GM21619 (cell line): Measurements from ENCODE around the gene SCFD2.
"Not testable (repeated sequence)": the region's sequence is repeated elsewhere in the genome, so short reads cannot be mapped to it uniquely, and the experiment has no call there.

Experiments
- ATAC-seq: cut with Tn5 transposase; IDR thresholded peaks from one replicate; pipeline ENCODE4 v1.9.1; 2021; ENCODE audit not compliant: unreplicated experiment

SCFD2 gene

GRCh38 chr4:53365486-53366300, at the start of gene SCFD2:
Gene SCFD2 (minus strand): TSS chr4:53366061.
- peak; percentile 96 for ATAC-seq

DNA sequence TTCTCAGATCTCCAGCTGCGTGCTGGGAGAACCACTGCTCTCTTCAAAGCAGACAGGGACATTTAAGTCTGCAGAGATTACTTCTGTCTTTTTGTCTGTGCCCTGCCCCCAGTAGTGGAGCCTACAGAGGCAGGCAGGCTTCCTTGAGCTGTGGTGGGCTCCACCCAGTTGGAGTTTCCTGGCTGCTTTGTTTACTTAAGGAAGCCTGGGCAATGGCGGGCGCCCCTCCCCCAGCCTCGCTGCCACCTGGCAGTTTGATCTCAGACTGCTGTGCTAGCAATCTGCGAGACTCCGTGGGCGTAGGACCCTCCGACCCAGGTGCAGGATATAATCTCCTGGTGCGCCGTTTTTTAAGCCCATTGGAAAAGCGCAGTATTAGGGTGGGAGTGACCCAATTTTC, 43.6 kb upstream of the SCFD2 start:
- not testable (repeated sequence) for ATAC-seq

DNA sequence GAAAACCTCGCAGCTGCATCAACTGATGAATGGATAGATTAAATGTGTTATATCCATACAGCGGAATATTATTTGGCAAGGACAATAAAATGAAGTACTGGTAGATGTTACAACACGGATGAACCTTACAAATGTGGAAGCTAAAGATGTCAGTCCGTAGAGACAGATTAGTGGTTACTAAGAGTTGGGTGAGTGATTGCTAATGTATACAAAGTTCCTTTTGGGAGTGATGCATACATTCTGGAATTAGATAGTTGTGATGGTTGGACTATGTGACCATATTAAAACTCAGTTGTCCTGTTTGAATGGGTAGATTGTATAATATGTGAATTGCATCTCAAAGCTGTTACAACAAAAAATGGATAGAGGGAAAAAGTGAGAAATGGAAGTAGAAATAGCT, 14.4 kb upstream of the SCFD2 start:
- no peak for ATAC-seq

DNA sequence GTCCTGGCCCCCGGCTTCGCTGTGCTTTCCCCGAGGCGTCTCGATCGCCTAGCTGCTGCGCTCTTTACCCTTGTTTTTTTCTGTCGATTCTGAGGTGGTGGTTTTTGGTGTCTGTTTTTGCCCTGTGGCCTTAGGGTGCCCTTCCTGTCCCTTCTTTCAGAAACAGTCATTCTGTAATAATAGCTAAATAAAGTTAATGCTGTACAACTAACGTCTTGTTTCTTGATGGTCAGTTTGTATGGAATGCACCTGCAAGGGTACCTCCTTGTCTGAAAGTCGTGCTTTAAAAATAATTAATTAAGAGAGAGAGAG, 12.3 kb upstream of the SCFD2 start:
- peak; percentile 57 for ATAC-seq

GRCh38 chr4:53377319-53378170, 11.7 kb upstream of the SCFD2 start, which contains the start of gene FIP1L1:
Gene FIP1L1 (plus strand): TSS chr4:53377641. CDS start chr4:53377839, 198 bp downstream.
- ATAC-seq = peak; percentile 81

DNA sequence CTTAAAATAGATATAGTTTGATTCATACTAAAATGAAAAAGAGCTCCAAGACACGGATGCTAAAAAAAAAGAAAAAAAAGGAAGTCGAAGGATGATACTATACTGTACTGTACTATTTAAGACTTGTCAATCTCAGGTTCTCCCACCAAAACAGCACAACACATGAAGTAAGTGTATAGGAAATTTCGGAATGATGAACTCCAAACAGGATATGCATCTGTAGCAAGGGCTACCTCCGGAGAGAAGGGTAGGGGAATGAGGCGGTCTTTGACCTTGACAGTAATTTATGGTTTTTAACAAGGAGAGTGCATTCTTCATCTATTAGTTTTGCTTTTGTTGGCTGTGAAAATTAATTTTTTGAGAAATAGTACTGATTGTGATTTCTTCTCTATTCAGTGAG, 11.0 kb upstream of the SCFD2 start:
- ATAC-seq = no peak

- no peak for ATAC-seq
Measured at GRCh38 chr4:53374777-53375258, 9.0 kb upstream of the SCFD2 start.

DNA sequence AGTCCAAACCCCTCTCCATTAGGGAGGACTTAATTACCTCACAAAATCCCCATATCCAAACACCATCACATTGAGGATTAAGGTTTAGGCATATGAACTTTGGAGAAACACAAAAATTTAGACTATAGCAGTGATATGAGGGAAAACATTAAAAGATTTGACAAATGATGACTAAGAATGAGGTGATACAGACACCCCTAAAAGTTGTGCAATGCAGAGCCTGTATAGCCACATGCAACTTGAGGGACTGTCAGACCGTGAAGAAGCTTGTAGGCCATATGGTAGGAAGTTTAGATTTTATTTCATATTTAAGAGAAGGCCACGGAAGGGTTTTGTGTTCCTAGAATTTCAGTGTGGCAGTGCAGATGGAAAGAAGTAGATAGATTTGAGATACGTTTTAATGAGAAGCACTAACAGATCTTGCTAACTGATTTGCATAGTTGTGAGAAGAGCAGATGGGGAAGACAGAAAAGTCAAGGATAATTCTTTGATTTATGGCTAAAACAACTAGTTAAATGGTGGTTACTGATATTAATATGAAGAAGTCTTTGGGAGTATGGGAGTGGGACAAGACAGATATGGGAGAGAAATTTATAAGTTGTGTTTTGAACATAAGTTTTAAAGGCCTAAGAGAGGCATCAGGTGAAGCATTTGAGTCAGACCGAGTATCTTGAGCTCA, 6.1 kb upstream of the SCFD2 start:
- ATAC-seq = no peak

DNA sequence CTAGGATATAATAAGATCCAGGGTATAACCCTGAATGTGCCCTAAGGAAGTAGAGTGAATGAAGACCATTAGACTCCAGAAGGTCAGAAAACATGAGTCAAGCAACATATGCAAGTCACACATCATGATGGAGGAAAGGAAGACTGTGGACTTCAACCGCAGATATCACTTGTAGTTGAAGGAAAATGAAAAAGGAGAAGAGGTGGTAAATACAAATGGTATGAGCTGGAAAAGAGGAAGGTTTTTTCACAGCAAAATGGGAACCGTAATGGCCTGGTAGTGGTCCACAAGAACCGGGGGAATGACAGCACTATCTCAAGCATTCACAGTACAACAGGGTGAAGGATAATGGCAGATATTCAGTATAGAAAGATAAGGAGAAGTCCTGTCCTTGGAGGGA, 5.2 kb upstream of the SCFD2 start:
- no peak for ATAC-seq

DNA sequence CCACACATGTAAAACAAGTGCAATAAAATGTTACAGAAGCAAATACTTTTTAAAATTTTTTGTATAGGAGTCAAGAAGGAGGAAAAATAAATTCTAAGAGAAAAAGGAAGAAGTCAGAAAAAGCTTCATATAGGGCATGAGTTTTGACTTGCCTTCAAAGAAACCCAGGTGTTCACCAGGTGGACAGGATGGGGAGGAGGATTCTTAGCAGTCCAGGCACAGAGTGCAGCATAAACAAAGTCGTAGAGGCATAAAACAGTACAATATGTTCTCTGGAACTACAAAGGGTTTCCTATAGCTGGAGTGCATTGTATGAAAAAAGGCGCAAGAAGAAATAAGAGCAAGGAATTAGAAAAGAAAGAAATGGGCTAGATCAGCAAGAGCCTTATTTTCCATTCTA, 1.9 kb upstream of the SCFD2 start:
- ATAC-seq = no peak

- no peak for ATAC-seq
Measured at GRCh38 chr4:53366301-53366716, 448 bp upstream of the SCFD2 start.

DNA sequence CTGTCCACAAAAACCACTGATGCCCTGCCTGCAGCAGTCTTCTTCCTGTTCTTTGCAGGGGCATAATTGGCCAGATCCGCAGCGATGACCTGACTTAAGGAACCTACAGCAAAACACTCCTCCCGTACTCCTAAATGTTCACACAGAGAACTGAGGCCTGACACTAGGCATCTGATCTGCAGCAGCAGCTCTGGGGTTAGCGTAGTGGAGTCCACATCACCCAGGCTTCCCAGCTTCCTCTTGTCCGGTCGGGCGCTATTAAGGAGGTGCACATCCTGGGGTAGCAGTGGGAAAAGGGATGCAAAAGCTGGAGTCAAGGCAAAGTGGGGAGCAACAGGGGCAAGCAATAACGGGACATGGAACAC, 758 bp downstream of the SCFD2 start:
- ATAC-seq = peak; percentile 23

DNA sequence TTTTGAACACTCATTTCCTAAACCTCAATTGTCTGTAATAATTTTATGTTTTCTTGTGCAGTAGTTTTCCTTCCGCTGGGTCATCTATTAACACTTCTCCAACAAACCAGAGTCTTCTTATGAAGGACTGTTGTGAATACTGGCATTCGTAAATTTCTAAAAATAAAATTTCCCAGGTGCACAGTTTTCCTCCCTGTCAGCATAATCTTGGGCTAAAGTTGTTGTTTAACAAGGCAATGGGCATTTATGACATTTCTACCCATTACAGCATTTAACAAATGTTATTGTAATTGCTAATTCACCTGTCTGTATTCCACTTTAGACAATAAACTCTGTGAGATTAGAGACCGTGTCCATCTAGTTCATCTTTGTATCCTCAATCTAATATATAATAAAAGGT, 1.2 kb downstream of the SCFD2 start:
- ATAC-seq = no peak

DNA sequence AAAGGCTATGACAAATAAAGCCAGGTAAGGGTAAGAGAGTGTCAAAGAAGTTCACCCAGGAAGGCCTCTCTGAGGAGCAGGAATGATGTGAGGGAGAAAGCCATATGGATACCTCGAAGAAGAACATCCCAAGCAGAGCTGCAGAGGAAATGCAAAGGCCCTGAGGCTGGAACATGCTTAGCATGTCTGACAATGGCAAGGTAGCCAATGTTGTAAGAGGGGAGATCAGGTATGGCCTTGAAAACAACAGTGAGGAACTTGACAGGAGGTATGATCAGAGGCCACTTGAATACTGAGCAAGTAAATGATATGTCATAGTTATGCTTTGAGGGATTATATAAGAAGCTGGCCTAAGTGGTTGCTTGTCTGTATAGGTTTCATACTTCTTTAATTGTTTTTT, 3.8 kb downstream of the SCFD2 start:
- ATAC-seq = no peak

GRCh38 chr4:53361451-53361850, 4.4 kb downstream of the SCFD2 start:
- ATAC-seq = no peak

GRCh38 chr4:53355930-53356521, 9.8 kb downstream of the SCFD2 start:
- no peak for ATAC-seq

DNA sequence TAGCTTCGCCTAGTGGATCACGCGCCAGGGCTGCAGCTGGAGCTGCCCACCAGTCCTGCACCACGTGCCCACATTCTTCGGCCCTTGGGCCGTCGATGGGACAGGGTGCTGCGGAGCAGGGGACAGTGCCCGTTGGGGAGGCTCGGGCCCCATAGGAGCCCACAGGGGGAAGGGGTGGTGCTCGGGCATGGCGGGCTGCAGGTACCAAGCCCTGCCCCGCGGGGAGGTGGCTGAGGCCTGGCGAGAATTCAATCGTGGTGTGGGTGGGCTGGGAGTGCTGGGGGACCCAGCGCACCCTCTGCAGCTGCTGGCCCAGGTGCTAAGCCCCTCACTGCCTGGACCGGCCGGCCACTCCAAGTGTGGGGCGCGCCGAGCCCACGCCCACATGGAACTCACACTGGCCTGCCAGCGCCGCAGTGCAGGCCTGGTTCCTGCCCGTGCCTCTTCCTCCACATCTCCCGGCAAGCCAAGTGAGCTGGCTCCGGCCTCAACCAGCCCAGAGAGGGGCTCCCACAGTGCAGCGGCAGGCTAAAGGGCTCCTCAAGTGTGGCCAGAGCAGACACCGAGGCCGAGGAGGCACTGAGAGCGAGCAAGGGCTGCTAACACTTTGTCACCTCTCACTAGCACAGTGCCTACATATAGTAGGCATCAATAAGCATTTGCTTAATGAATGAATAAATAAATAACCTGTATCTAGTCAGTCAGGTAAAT, 11.7 kb downstream of the SCFD2 start:
- ATAC-seq = no peak

DNA sequence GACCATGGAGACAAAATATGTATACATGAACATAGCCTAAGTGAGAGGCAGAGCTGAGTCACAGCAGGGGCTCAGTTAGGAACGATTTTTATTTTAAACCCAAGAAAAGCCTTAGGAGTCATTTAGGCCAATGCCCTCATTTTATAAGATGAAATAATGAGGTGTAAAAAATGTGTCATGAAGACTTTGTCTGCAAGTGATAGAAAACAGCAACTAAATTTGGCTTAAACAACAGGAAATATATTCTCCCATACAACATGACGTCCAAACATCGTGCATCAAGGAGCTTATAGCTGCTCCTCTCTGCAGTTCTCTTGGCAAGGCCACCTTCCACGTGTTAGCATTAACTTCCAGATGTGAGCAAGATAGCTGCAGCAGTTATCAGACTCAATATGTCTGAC, 16.8 kb downstream of the SCFD2 start:
- ATAC-seq = no peak

- no peak for ATAC-seq
Measured at GRCh38 chr4:53348046-53348445, 17.8 kb downstream of the SCFD2 start.
